M059J (cell line): ENCODE results near the gene HHAT. TPM values are rescaled to one million over a fixed set of nuclear protein-coding genes. Genes with fewer than 3 reads are reported as not detected.

ENCODE experiments used
- DNase-seq: peaks from one replicate; pipeline ENCODE4 v3.0.0-alpha.2; 2012; ENCODE audit warnings: low read depth
- total RNA-seq: library from RNA; depleted of rRNA; stranded (reverse); fragments of >200 nt; shearing (Covaris generic); gene quantifications from 2 replicates; pipeline ENCODE4 v1.2.3, GENCODE V29; 2014; rRNA removed

HHAT gene
- total RNA-seq, 1 experiment from 2014 or later = 5.2 TPM

DNA sequence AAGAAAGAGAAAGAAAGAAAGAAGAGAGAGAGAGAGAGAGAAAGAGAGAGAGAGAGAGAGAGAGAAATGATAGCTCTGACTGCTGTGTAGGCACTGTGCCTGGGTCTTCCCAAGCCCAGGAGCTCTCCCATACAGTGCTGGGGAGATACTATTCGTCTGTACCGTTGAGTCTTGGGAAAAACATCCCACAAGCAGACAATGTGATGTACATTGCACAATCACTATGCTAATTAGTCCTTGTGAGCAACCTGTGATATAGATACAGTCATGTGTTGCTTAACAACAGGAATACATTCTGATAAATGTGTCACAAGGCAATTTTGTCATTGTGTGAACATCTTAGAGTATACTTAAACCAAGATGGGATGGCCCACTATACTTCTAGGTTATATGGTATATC lies 381.0 kb downstream of the HHAT start:
- peak; percentile 24 for DNase-seq

DNA sequence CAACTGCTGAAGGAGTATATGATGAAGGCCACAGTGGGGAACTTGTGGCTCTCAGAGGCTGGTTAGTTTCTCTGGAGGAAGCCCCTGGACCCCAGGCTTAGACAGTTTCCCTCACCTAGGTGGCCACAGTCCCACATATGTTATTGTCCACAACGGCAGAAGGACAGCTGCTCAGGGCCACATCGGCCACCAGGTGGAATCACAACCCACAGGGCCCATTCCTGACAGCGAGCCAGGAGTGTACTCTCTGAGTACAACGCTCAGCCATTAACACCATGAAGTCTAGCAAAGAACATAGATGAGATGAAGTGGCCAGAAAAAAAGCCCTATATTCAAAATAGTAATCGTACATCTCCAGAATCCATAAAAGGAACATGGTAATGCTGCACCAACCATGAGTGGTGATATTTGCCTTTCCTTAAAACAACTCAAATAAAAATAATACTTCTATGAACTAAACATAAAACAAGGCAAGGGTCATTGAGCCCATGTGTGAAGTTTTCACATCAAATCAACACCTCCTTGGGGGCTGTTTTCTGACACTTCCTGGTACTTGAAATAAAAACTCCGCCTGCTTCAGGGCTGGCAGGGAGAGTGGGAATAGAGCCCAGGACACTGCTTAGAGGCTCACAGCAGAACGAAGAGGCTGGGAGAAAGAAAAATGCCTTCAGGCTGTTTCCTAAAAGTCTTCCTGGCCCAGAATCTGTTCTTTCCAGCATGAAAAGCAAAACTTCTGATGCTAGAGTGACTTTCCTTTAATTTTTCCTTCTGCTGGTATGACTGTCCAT lies 383.3 kb downstream of the HHAT start:
- DNase-seq = no peak

DNA sequence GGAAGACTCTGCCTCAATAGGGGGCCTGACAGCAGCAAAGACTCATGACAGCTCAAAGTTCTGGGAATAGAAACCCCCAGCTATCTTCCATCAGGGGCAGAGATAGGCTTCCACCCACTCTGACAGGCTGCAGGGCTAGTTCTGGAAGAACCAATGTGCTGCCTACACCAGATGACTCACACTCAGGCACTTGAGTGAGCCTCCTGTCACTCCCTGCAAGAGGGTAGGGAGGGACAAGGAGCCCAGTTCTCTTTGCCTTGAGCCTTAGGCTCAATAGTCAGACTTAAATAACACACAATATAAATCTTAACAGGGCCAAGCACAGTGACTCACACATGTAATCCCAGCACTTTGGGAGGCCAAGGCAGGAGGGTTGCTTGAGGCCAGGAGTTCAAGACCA lies 386.4 kb downstream of the HHAT start:
- DNase-seq = peak; percentile 71

DNA sequence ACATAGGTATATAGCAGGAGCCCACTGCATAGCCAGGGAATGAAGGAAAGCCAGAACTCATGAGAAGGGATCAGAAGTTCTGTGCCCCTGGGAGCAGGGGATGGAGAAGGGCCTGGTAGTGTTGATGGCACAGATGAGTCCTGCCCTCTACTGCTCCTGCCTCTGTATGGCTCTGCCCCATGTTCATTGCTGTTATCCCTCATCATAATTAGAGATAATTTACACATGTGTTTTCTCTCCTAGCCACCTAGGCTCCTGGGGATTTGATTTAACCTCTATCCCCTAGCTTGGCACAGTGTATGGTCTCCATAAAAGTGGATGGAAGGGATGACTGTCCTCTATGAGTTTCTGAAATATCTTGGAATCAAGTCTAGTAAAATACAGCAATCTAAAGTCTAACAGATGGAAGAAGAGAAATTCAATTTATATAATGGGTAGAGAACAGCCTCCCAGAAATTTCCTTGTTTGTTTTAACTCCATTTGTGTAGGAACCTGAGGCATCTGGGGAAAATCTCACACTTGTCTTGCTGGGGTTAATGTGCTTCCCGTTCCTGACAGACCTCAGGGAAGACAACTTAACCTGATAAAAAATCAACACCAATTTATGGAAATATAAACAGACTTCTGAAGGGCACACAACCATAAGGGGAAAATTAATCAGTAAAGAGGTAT lies 393.8 kb downstream of the HHAT start:
- no peak for DNase-seq

DNA sequence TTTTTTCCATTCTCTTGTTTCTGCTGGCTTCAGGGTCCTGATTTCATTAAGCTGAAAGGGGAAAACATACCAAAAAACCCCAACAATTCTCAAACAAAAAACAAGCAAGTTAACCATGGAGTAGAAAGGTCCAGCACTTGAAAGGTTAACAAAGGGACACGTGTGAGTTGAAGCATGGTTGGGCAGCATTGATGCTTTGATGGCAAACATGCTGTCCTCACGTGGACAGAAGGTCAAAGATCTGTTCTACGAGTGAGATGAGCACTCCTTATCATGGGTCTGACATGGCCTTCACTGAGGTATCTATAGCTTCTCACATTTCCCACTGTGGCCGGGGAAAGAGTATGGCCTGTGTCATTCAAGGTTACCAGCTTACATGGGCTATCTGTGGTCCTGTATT lies 394.9 kb downstream of the HHAT start:
- DNase-seq = no peak

DNA sequence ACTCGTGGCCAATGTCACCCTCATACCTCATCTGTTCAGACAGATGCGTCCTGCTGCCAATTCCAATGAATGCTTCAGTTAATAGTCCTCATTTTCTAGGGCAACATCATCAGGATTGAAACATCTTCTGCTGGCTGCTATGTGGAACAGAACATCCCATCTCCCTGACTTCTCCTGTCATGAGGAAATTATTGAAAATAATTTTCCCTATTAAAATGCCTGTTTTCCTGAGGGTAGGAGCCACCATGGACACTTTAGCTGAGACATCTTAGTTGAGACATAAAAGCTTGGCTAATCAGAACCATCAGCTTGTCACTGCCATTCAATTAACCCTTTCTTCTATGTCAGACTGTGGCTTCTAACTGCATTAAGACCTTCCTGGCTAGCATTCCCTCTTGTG lies 396.1 kb downstream of the HHAT start:
- no peak for DNase-seq

Other genes starting within 250 kb of the HHAT start
- gene SERTAD4, start 96.1 kb upstream of the HHAT start, total RNA-seq = 1.8 and 4.2 TPM in 2 replicates